K562 (cell line): ENCODE results near the gene CTDSPL. TPM values are rescaled to one million over a fixed set of nuclear protein-coding genes. Genes with fewer than 3 reads are reported as not detected.

Source experiments
- CHD7 ChIP-seq: fragments of 200-600 bp; sonication (generic); IDR thresholded peaks from one replicate; pipeline ENCODE4 v1.6.1; 2012; ENCODE audit warnings: mild to moderate bottlenecking, low read depth, low read length, inconsistent platforms
- DIDO1 ChIP-seq: fragments of 450-650 bp; IDR thresholded peaks from 2 replicates; pipeline ENCODE4 v1.6.1; 2016; ENCODE audit warnings: low read depth, missing biosample characterization, missing genetic modification characterization
- HDAC1 ChIP-seq, 2 experiments: fragments of 450-650 bp; IDR thresholded peaks; 2 replicates each; pipeline ENCODE4 v1.6.1; 2016 to 2017; ENCODE audit warnings: inconsistent platforms in 1 of 2, mild to moderate bottlenecking in 1 of 2, moderate library complexity in 1 of 2
- NELFE ChIP-seq: IDR thresholded peaks from 2 replicates; pipeline ENCODE4 v1.6.1; 2011; ENCODE audit warnings: mild to moderate bottlenecking; ENCODE audit not compliant: insufficient read depth, insufficient read length
- NR0B1 ChIP-seq: fragments of 450-650 bp; IDR thresholded peaks from one replicate; pipeline ENCODE4 v1.6.1; 2018; ENCODE audit warnings: mild to moderate bottlenecking, moderate library complexity; ENCODE audit not compliant: partially characterized antibody
- SAFB2 ChIP-seq: fragments of 200-400 bp; formaldehyde crosslinking; IDR thresholded peaks from 2 replicates; pipeline ENCODE4 v1.6.1; 2018; ENCODE audit warnings: borderline replicate concordance, low read length, low read depth, moderate library complexity; ENCODE audit not compliant: severe bottlenecking
- SMARCA5 ChIP-seq: fragments of 450-650 bp; IDR thresholded peaks from 2 replicates; pipeline ENCODE4 v1.6.1; 2016
- ZNF740 ChIP-seq, 3 experiments: fragments of 200-800 bp in 1 of 3; sonication (Bioruptor generic) in 1 of 3; sonication (generic) in 1 of 3; formaldehyde crosslinking in 1 of 3; IDR thresholded peaks; 2 replicates each; pipeline versions ENCODE4 v1.6.1 to v1.8.0; 2016 to 2022; ENCODE audit warnings: mild to moderate bottlenecking in 2 of 3, missing compliant biosample characterization in 2 of 3, missing genetic modification characterization in 2 of 3, missing genetic modification reagents in 1 of 3
- polyA plus RNA-seq, 8 experiments: library from polyadenylated mRNA; depleted of rRNA in 4 of 8; stranded (reverse) in 5 of 8; unstranded in 3 of 8; fragments of >200 nt; fragmentation: Nextera tagmentation in 2 of 8; fragmentation: Illumina TruSeq in 1 of 8; extraction: Ambion mirVana in 2 of 8; extraction: Trizol in 1 of 8; gene quantifications; 2 replicates each; pipeline versions ENCODE4 v1.2.1 to v1.2.3, GENCODE V29; 2011 to 2014; ENCODE audit warnings: inconsistent platforms in 1 of 8, missing spikeins in 1 of 8
- total RNA-seq, 7 experiments: library from RNA; depleted of rRNA in 6 of 7; stranded (reverse); fragments of >200 nt in 6 of 7; fragmentation: Illumina TruSeq in 2 of 7; extraction: Trizol in 2 of 7; gene quantifications; 2 replicates each; pipeline versions ENCODE4 v1.2.1 to v1.2.3, GENCODE V29; 2011 to 2021; ENCODE audit warnings: low replicate concordance in 1 of 7

CTDSPL gene
- total and polyA plus RNA-seq, 9 of the 15 experiments (the other 6 are each of a cell fraction or from before 2014, with no cell fraction given), result 5.1 to 19.3 (median 11.3) TPM

- TF ChIP-seq CHD7 (no peak), SAFB2 (no peak), HDAC1 (IDR thresholded peaks at IDR 0.05) (no peak), ZNF740 (CRISPR knock-in tag; IDR thresholded peaks at IDR 0.05) (no peak), ZNF740 (tag; IDR thresholded peaks at IDR 0.05) (no peak), SMARCA5 (no peak), NR0B1 (no peak), DIDO1 (tag) (no peak), NELFE (no peak)
These were observed 170.7 kb downstream of the CTDSPL start (continued) for GRCh38 chr3:38032328-38032865.
